CD4-positive, alpha-beta T cell treated with Interleukin-1 beta for 1 hour (primary cell): ENCODE results near the gene AK9.
"Not testable (repeated sequence)": the region's sequence is repeated elsewhere in the genome, so short reads cannot be mapped to it uniquely, and the experiment has no call there.

Experiments used
- DNase-seq, 2 donors: peaks; one replicate each; pipeline ENCODE4 v3.0.0-alpha.2; 2020 to 2022

AK9 gene

GRCh38 chr6:109690737-109691621, at the start of gene AK9, which contains the start of gene FIG4:
AK9 (minus strand) TSS chr6:109691202; CDS start chr6:109675745, 15,457 bp downstream.
FIG4 (plus strand) TSS chr6:109691296; CDS start chr6:109691436, 140 bp downstream.
- peak; percentile 88 to 90 for DNase-seq

DNA sequence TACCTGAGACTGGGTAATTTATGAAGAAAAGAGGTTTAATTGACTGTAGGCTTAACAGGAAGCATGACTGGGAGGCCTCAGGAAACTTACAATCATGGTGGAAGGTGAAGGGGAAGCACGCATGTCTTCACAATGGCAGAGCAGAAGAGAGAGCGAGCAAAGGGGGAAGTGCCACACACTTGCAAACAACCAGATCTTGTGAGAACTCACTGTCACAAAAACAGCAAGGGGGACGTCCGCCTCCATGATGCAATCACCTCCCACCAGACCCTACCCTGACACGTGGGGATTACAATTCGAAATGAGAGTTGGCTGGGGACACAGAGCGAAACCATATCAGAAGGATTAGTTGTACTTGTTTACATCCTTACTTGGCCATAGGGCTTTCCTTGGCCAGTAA, 49.8 kb upstream of the AK9 start:
- peak in 1 of 2 donors; percentile 9 for DNase-seq

- DNase-seq = no peak
Observed at GRCh38 chr6:109739686-109740085, 48.7 kb upstream of the AK9 start.

- no peak for DNase-seq
Observed at GRCh38 chr6:109738667-109739066, 47.7 kb upstream of the AK9 start.

DNA sequence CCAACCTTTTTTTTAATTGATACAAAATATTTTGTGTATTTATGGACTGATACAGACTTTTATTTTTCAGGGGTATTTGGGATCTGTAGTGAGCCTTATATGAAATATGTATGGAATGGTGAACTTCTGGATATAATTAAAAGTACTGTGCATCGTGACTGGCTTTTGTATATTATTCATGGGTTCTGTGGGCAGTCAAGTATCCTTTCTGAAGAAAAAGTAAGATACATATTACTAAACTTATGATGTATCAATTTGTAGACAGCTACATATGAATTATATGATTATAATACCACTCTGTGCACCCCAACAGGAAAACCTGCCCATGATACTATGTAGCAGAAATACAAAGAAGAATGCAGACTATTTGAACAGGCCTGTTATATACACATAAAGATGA, 47.3 kb upstream of the AK9 start:
- no peak for DNase-seq

DNA sequence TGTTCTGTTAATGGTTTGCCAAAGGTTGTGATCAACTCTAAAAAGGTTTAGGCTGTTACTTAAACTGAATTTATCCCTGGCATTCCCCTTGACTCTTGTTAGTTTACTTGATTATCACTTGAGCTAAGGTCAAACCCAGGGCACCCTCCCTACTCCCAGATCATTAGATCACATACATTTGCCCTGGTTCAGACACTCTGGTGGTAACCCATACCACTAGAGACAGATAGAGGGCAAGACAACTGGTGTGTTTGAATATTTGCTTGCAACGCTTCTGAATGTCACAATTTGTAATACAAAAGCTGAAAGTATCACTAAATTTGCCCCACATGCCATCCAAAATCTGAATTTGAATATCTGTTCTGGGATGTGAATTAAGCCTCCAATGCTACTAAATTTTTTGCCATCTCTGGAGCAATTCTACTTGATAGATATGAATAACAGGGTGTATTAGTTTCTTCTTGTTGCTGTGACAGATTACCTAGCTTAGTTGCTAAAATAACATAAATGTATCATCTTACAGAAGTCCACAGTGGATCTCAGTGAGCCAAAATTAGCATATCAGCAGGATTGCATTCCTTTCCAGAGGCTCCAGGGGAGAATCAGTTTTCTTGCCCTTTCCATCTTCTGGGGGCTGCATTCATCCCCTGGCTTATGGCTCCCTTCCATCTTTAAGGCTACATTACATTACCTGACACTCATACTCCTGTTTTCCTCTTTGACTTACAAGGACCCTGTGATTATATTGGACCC, 45.4 kb upstream of the AK9 start:
- DNase-seq = no peak

GRCh38 chr6:109725250-109725649, 34.2 kb upstream of the AK9 start:
- DNase-seq = not testable (repeated sequence)

DNA sequence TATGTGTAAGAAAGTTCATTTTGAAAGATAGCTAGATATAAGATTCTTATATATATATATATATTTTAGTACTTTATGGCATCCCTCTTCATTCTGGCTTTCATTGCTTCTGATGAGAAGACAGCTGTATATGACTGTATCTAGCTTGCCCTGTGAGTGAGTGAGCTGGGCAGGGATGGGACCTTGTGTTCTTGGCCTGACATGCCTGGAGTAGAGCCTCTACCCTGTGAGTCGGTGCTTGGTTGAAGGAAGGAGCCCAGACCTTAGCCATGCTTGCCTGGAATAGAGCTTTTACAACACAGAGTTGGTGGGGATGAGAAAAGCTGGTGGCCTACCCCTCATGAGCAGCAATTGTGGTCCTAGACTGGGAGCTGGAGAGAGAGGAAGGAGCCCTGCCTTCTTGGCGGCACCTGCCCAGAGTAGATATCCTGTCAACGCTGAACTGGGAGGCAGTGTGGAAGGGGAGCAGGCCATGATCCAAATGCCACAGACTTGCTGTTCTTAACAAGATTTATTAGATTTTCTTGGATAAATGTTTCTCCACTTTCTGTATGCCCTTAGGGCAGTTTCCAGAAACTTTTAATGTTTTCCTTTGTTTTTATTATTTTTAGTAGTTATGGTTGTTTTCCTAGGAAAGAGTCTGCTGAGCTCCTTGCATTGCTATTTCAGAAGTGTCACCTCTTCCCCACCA, 31.7 kb upstream of the AK9 start:
- no peak for DNase-seq

GRCh38 chr6:109722011-109722410, 31.0 kb upstream of the AK9 start:
- DNase-seq = no peak

DNA sequence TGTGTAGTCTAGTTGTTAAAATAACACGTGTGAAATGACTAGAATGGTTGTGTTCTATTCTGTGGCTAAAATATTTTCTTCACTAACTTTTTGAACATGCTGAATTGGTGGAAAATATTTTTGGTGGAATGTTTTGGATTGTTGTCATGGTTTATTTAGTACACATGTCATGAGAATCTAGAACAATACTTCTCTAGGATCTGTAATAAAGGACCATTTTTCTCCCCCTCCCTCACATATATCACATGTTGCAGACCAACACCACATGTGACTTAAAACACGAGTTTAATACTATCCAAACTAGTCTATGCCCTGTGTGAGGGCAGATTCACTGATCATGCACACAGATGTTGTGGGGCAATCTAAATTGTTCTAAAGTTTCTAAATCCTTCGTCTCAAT, 29.3 kb upstream of the AK9 start:
- no peak for DNase-seq

- no peak for DNase-seq
Observed at GRCh38 chr6:109718991-109719390, 28.0 kb upstream of the AK9 start.

GRCh38 chr6:109717971-109718370, 27.0 kb upstream of the AK9 start:
- no peak for DNase-seq

GRCh38 chr6:109715616-109716015, 24.6 kb upstream of the AK9 start:
- DNase-seq = no peak

- no peak for DNase-seq
Observed at GRCh38 chr6:109714611-109715010, 23.6 kb upstream of the AK9 start.

DNA sequence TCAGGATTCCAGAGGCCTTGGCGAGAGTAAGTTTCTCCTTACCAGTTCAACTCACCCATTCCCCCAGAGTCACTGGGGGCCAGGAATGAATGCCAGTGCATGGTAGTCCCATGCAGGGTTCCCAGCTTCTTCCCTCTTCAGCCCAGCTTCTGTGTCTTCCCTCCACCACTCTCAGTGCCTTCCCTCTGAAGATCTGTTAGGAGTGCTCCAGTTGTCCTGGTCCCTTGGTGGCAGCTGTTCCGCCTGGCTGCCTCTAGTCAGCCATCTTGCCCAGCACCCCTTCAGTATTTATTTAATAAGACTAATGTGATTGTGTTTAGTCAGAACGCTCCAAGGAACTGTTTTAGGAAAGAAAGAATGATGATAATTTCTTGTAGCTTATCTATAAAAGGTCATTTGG, 23.2 kb upstream of the AK9 start:
- DNase-seq = no peak

DNA sequence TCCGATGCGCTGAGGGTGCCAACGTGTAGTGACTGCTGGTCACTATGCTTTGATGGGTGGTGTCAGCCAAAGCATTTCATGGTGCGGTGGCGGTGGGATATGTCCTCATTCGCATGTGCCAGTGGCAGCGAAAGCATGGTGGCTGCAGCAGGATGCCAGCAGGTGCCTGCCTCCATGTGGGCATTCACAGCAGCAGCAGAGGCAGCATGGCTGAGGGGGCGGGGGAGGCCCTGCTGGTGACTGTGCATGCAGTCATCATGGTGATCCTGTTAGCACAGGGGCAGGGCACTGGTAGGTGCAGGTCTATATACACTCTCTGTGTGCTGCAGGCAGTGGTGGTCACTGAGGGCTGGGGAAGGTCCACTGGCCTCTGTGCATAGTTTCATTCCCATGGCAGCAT, 22.1 kb upstream of the AK9 start:
- DNase-seq = no peak

- DNase-seq = not testable (repeated sequence)
Observed at GRCh38 chr6:109708099-109708498, 17.1 kb upstream of the AK9 start.

- DNase-seq = no peak
Observed at GRCh38 chr6:109706513-109706912, 15.5 kb upstream of the AK9 start.

DNA sequence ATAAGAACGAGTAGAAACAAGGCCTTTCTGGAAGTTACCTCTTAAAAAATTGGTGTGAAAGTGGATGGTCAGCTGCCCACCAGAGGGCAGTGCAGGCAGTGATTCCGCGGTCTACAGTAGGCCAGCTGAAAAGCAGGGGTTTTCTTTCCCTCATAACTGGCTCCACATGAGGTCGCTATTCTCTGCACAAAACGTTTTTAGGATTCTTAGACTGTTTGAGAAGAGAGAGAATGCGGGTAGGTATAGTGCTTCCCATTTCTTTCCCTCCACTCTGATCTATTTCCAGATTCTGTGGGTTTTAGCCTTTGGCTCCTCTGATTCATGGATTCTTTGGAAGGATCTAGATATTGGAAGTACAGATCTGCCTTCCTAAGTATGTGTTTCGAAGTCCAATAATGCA, 14.3 kb upstream of the AK9 start:
- peak; percentile 80 for DNase-seq

DNA sequence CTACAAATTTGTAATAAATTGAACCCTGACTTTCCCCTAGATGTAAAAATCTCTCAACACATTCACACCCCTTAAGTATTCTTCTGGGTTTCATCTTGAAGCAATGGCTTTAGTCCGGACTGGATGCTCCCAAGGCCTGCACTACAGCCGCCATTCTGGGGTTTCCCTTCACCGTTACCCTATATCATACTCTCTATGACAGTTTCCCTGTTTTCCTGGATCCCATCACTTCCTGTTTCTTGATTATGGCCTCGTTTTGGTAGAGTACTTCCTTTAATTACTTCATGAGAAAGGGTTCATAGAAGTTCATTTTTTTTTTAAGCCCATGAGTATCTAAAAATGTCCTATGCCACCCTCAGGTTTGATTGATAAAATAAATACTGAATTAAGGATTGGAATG, 11.8 kb upstream of the AK9 start:
- no peak for DNase-seq

DNA sequence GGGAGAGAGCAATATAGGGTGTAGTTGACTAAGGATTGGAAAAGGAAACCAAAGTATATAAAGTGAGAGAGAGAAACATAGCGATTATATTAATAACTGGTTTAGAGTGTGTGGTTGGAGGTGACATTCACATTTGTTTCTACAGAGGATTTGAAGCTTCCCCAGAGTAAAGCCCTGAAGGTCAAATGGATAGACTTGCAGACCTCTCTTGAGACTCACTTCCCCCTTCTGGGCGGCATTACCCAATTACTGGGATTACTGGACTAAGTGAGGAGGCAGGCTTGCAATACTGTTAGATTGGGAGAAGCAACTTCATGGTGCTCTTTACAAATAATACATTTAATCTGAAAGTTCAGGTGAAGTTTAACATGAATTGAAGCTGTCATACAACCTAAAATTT, 10.8 kb upstream of the AK9 start:
- no peak for DNase-seq

GRCh38 chr6:109701221-109701620, 10.2 kb upstream of the AK9 start:
- no peak for DNase-seq

GRCh38 chr6:109696355-109696754, 5.4 kb upstream of the AK9 start:
- DNase-seq = no peak
